D721Med (cell line): ENCODE measurements around the gene ZNF107.

Source experiments
- DNase-seq: peaks from one replicate; pipeline ENCODE4 v3.0.0; 2011; ENCODE audit warnings: low spot score; ENCODE audit not compliant: insufficient read length
- FAIRE-seq: peaks from 2 replicates; lab custom pipeline; 2011; peaks lifted over from hg19 to GRCh38; lab: Jason Lieb, UNC
- TF ChIP-seq, protein P1 (sequence below): IDR thresholded peaks from 2 replicates; pipeline ENCODE4 v1.5.1; 2012; ENCODE audit warnings: mild to moderate bottlenecking, control low read depth; ENCODE audit not compliant: insufficient read depth; ENCODE audit errors: missing control alignments

The ZNF107 gene

DNA sequence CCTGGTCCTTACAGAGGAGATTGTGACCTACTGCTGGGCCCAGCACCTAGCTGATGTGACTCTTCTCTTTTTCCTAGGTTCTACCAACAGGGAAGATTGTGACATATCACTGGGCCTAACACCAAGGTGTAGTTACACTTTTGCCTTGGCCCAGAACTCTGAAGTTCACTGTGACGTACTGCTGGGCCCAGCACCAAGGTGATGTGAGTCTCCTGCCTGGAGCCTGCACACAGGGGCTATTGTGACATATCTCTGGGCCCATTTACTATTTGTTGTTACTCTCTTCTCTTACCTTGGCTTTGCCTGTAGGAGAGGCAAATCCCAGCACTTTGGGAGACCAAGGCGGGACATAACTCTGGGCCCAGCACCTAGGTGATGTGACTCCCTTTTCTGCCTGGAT lies 23.1 kb upstream of the ZNF107 start:
- FAIRE-seq: no peak
- TF ChIP-seq, protein P1, sequence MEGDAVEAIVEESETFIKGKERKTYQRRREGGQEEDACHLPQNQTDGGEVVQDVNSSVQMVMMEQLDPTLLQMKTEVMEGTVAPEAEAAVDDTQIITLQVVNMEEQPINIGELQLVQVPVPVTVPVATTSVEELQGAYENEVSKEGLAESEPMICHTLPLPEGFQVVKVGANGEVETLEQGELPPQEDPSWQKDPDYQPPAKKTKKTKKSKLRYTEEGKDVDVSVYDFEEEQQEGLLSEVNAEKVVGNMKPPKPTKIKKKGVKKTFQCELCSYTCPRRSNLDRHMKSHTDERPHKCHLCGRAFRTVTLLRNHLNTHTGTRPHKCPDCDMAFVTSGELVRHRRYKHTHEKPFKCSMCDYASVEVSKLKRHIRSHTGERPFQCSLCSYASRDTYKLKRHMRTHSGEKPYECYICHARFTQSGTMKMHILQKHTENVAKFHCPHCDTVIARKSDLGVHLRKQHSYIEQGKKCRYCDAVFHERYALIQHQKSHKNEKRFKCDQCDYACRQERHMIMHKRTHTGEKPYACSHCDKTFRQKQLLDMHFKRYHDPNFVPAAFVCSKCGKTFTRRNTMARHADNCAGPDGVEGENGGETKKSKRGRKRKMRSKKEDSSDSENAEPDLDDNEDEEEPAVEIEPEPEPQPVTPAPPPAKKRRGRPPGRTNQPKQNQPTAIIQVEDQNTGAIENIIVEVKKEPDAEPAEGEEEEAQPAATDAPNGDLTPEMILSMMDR: no peak
- no peak for DNase-seq

GRCh38 chr7:64643566-64643965 lies 22.4 kb upstream of the ZNF107 start:
- no peak for DNase-seq
- no peak for FAIRE-seq
- TF ChIP-seq, protein P1: no peak

- TF ChIP-seq, protein P1: no peak
- FAIRE-seq (no peak), DNase-seq (no peak)
Measured at GRCh38 chr7:64651203-64651602, 14.7 kb upstream of the ZNF107 start.

GRCh38 chr7:64651632-64652165 lies 14.2 kb upstream of the ZNF107 start:
- TF ChIP-seq, protein P1: no peak
- DNase-seq (no peak), FAIRE-seq (no peak)

DNA sequence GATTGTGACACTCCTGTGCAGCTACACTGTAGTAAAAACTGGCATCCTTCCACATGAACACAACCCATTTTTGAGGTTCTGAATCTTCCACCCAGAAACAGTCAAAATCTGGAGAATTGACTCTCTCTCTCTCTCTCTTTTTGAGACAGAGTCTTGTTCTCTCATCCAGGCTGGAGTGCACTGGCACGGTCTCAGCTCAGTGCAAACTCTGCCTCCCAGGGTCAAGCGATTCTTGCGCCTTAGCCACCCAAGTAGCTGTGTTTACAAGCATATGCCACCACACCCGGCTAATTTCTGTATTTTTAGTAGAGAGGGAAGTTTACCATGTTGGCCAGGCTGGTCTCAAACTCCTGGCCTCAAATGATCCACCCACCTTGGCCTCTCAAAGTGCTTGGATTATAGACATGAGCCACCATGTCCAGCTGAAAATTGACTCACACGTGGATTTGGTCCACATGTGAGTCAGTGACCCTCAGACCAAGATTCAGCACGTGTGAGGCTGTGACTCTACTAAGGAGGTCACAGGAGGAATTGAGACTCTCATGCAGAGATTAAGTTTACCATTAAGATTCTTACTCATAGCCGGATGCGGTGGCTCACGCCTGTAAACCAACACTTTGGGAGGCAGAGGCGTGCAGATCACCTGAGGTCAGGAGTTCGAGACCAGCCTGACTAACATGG lies 12.1 kb upstream of the ZNF107 start:
- DNase-seq (no peak), FAIRE-seq (no peak)
- TF ChIP-seq, protein P1: no peak

DNA sequence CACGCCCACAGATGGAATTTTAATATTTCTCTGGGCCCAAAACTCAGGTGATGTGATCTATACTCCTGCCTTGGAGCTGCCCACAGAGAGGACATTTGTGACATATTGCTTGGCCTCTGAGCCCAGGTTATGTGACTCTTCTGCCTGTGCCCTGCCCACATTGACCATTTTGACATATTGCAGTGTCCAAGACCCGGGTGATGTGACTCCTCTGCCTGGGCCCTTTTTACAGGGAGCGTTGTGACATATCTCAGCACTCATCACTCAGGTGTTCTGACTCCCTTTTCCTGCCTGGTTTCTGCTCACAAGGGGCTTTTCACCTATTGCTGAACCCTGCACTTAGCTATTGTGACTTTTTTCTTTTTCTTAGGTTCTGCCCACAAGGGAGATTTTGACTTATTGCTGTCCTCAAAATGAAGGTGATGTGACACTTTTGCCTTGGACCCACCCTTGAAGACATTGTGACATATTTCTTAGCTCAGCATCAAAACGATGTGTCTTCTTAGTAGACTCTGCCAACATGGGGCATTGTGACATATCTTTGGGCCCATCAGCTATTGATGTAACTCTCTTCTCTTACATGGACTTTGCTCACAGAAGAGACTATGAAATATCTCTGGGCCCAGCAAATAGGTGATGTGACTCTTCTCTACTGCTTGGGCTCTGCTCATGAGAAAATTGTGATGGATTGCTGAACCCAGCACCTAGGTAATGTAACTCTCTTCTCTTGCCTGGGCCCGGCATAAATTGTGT lies 11.0 kb upstream of the ZNF107 start:
- TF ChIP-seq, protein P1: no peak
- DNase-seq (no peak), FAIRE-seq (no peak)
